Adrenal gland (tissue), 12 donors: ENCODE data around the gene LSMEM2. TPM values are rescaled to one million over a fixed set of nuclear protein-coding genes. Genes with fewer than 3 reads are reported as not detected.

Experiments
- DNase-seq, 7 donors: peaks; one replicate each; pipeline ENCODE4 v3.0.0-alpha.2; 2019 to 2020
- H3K27ac ChIP-seq, 5 donors: fragments of 200-600 bp; sonication (generic) in 4 of 5; 1 replicate in 3 of 5; 2 replicates in 2 of 5; pipeline versions ENCODE4 v1.5.1 to v1.8.0; 2016 to 2020; ENCODE audit warnings: mild to moderate bottlenecking in 1 of 5
- H3K27me3 ChIP-seq: fragments of 200-600 bp; 2 replicates; pipeline ENCODE4 v1.8.0; 2021
- H3K36me3 ChIP-seq, 2 donors: fragments of 200-600 bp; replicated peaks in 1 of 2; 1 replicate in 1 of 2; 2 replicates in 1 of 2; pipeline versions ENCODE4 v1.5.1 to v1.8.0; 2018 to 2022
- H3K4me1 ChIP-seq, 2 donors: fragments of 200-600 bp; replicated peaks in 1 of 2; 1 replicate in 1 of 2; 2 replicates in 1 of 2; pipeline versions ENCODE4 v1.5.1 to v1.8.0; 2018 to 2021
- H3K4me3 ChIP-seq, 4 donors: fragments of 200-600 bp; sonication (generic) in 3 of 4; one replicate each; pipeline ENCODE4 v1.5.1; 2016 to 2018
- H3K9me3 ChIP-seq, 3 donors: fragments of 200-600 bp; sonication (generic) in 1 of 3; replicated peaks in 1 of 3; 1 replicate in 2 of 3; 2 replicates in 1 of 3; pipeline versions ENCODE4 v1.5.1 to v1.8.0; 2016 to 2021
- POLR2A ChIP-seq, 2 donors: fragments of 450-650 bp; IDR thresholded peaks; one replicate each; pipeline ENCODE4 v1.6.1; 2017; ENCODE audit warnings: antibody characterized with exemption in 2 of 2, mild to moderate bottlenecking in 2 of 2, moderate library complexity in 1 of 2
- WGBS, 4 donors: extraction: QIAGEN DNeasy Blood & Tissue Kit in 2 of 4; methylation state at CpG; one replicate each; pipeline versions ENCODE4 v1.1.5 to v1.1.7; 2013 to 2017; 5-methylcytosine and 5-hydroxymethylcytosine counted together
- intact Hi-C, 2 donors: fragments of 100-400 bp; cut with DNase I; formaldehyde crosslinking; loops; one replicate each; pipeline versions ENCODE4 v1.14.1 to v1.15.0; 2022 to 2023
- polyA plus RNA-seq, 3 donors: library from polyadenylated mRNA; stranded (reverse); fragments of 200-250 nt in 2 of 3; fragments of 350-450 nt in 1 of 3; fragmentation: Illumina TruSeq in 1 of 3; extraction: RNeasy Lipid Tissue Mini Kit (QIAGEN cat#74804) in 1 of 3; gene quantifications; one replicate each; pipeline ENCODE4 v1.2.3, GENCODE V29; 2013 to 2014
- total RNA-seq, 9 donors: library from RNA; depleted of rRNA in 4 of 9; stranded (reverse); fragments of >200 nt in 4 of 9; fragments of 120-200 nt in 1 of 9; fragmentation: NEBNext Ultra II Directional in 1 of 9; extraction: Animal tissue kit (Norgen Biotek cat#: 25700) in 1 of 9; gene quantifications; one replicate each; pipeline versions ENCODE4 v1.1.0 to v1.2.4, GENCODE V29; 2013 to 2023
- TF ChIP-seq, protein P1 (sequence below), 6 experiments: fragments of 450-650 bp in 4 of 6; fragments of 200-600 bp in 2 of 6; sonication (generic) in 1 of 6; IDR thresholded peaks; 1 replicate in 5 of 6; 2 replicates in 1 of 6; pipeline versions ENCODE4 v1.5.1 to v1.8.0; 2016 to 2021; ENCODE audit warnings: antibody characterized with exemption in 6 of 6, mild to moderate bottlenecking in 2 of 6, moderate library complexity in 1 of 6
- donor health status: healthy with polysubstance abuse.
- donor health status: Bipolar disorder and iron deficiency.
- donor health status: DM: yes; HTN: yes; CAD: no.
- donor health status: DM: no; HTN: no; CAD: no.
- donor health status: DM: no; HTN: no; CAD: no.
- donor health status: DM: yes; HTN: yes; CAD: no.

The LSMEM2 gene
- total and polyA plus RNA-seq, 12 donors: 0.09 to 0.76 (median 0.47) TPM; not detected in 5

DNA sequence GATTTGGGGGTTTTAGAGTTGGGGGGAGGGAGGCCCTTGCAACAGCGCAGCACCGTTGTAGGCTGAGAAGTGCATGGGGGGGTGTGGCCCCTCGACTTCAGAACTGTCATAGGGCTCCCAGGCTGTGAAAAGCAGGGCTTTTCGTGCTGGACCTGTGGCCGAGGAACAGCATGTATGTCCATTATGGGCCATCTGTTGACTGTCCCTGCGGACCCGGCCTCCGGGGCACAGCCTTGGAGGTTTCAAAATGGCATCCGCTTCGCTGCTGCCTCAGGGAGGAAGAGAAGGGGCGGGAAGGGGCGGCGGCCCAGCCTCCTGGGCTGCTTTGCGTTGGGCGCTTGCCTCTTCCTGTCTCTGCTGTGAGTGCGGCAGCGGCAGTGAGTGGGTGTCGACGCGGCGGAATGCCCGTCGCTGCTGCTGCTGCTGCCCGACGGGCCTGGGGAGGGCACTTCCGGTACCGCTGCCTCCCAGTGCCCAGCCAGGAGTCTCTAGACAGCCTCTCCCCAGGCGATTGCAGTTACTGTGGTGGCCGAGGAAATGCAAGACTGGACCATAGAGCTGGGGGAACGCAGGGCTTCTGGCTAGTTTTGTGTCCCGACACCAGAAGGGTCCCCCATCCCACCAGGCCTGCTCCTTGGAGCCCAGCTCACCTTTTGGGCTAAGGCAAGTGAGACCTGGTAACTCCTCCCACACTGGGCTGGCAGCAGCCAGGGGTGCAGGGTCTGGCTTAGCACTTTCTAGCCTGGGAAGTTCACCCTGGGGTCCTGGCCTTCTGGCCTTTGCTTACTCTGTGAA lies 40.9 kb upstream of the LSMEM2 start:
- peak overlapping the region; percentile 80 to 96 (median 86) for H3K27ac ChIP-seq
- H3K9me3 ChIP-seq: no peaks in the 10 kb centered on the region
- peaks cover 26 to 51% of the 10 kb centered on the region in 2 donors for H3K4me1 ChIP-seq
- intact Hi-C loops: no loop called here
- 1 to 4% (median 1%) methylated on average over 5 to 31 of the region's 31 CpGs; no CpG with 5 or more reads in 1 of the 4 donors for WGBS, 4 donors
- TF ChIP-seq POLR2A (IDR thresholded peaks at IDR 0.05): peak in 1 of 2 donors; percentile 92
- TF ChIP-seq, protein P1, sequence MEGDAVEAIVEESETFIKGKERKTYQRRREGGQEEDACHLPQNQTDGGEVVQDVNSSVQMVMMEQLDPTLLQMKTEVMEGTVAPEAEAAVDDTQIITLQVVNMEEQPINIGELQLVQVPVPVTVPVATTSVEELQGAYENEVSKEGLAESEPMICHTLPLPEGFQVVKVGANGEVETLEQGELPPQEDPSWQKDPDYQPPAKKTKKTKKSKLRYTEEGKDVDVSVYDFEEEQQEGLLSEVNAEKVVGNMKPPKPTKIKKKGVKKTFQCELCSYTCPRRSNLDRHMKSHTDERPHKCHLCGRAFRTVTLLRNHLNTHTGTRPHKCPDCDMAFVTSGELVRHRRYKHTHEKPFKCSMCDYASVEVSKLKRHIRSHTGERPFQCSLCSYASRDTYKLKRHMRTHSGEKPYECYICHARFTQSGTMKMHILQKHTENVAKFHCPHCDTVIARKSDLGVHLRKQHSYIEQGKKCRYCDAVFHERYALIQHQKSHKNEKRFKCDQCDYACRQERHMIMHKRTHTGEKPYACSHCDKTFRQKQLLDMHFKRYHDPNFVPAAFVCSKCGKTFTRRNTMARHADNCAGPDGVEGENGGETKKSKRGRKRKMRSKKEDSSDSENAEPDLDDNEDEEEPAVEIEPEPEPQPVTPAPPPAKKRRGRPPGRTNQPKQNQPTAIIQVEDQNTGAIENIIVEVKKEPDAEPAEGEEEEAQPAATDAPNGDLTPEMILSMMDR (IDR thresholded peaks at IDR 0.05): peak in 1 of 6 experiments; percentile 6
- no peaks in the 10 kb centered on the region for H3K27me3 ChIP-seq
- no peaks in the 10 kb centered on the region for H3K36me3 ChIP-seq
- DNase-seq: peak; percentile 75 to 94 (median 89)
- peak overlapping the region; percentile 16 to 84 (median 68) for H3K4me3 ChIP-seq

DNA sequence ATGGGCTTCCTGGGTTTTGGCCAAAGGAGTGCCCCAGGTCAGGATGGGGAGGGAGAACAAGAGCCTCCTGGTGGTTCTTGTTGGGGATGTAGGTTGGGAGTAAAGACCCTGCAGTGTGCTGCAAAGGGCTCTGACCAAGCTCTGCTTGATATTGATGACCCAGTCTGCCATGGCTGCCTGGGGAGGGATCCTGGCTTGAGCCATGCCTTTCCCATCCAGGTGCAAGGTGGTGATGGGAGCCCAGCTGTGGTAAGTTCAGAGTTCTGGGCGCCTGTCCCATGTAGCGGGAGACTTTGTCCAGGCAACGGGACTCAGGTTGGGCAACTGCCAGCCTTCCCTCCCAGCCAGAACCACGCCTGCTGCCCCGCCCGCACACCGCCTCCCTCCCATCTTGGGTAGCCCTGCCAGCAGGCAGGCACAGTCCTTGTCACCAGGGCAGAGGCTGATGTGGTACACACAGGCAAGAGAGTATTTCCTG lies 40.3 kb upstream of the LSMEM2 start:
- Histone ChIP-seq H3K9me3 (no peaks in the 10 kb centered on the region), H3K4me3 (peak overlapping the region in 2 of 4 donors; percentile 65 to 71), H3K4me1 (peaks cover 29 to 58% of the 10 kb centered on the region in 2 donors), H3K27ac (peak overlapping the region; percentile 80 to 96 (median 86)), H3K36me3 (no peaks in the 10 kb centered on the region), H3K27me3 (no peaks in the 10 kb centered on the region)
- no peak for TF ChIP-seq POLR2A (IDR thresholded peaks at IDR 0.05)
- TF ChIP-seq, protein P1 (IDR thresholded peaks at IDR 0.05): peak in 1 of 6 experiments; percentile 5
- intact Hi-C loops: no loop called here
- 2 to 19% (median 15%) methylated on average over 6 to 7 of the region's 7 CpGs; no CpG with 5 or more reads in 1 of the 4 donors for WGBS, 4 donors
- peak; percentile 89 to 96 (median 95) for DNase-seq

DNA sequence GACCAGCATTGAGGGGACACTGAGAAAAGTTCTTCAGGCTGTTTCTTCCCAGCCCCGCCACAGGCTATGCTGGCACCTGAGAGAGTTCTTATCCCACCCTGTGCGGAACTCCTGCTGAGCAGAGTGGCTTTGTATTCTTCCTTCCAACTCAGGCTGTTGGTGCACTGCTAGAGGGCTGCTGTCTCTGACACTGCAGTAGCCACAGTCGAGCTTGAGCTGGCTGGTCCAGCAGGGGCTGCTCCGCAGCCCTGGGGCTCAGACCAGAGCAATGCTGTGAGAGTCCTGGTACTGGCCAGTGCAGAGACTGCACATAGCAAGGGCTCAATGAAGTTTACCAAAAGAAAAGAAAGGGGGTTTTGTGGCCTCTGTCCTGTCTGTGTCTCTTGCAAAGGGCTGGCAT lies 39.2 kb upstream of the LSMEM2 start:
- Histone ChIP-seq H3K4me3 (no peak overlapping the region), H3K27me3 (no peaks in the 10 kb centered on the region), H3K4me1 (peaks cover 31 to 68% of the 10 kb centered on the region in 2 donors), H3K36me3 (no peaks in the 10 kb centered on the region), H3K27ac (peak overlapping the region in 3 of 5 donors; percentile 52 to 96 (median 86)), H3K9me3 (no peaks in the 10 kb centered on the region)
- TF ChIP-seq, protein P1 (IDR thresholded peaks at IDR 0.05): no peak
- no peak for TF ChIP-seq POLR2A (IDR thresholded peaks at IDR 0.05)
- no peak for DNase-seq
- 70 to 100% (median 81%) methylated on average over 1 to 4 of the region's 4 CpGs for WGBS, 4 donors
- intact Hi-C loops: no loop called here

DNA sequence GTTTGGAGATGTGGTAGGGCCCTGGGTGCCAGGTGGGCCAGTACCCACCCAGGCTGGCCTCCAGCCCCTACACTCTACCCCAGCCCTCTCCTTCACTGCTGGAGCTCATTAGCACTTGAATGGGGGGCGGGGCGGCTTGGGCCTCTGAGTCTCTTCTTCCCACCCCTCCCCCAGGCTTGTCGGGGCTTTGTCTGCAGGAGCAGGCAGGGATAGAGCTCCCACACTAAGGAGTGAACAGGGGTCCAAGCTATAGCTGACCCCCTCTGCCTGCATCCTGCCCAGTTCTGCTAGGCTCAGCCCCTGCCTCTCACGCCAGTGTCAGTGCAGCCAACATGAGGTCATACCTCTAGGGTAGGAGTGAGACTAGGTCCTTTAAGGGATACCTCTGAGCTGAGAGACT lies 37.7 kb upstream of the LSMEM2 start:
- intact Hi-C loops: no loop called here
- no peaks in the 10 kb centered on the region for H3K9me3 ChIP-seq
- H3K4me1 ChIP-seq: peaks cover 42 to 79% of the 10 kb centered on the region in 2 donors
- H3K27ac ChIP-seq: peak overlapping the region in 3 of 5 donors; percentile 3 to 92 (median 86)
- TF ChIP-seq POLR2A (IDR thresholded peaks at IDR 0.05): no peak
- TF ChIP-seq, protein P1 (IDR thresholded peaks at IDR 0.05): no peak
- 69 to 100% (median 78%) methylated on average over 1 to 4 of the region's 4 CpGs for WGBS, 4 donors
- no peaks in the 10 kb centered on the region for H3K27me3 ChIP-seq
- no peak overlapping the region for H3K4me3 ChIP-seq
- H3K36me3 ChIP-seq: no peaks in the 10 kb centered on the region
- no peak for DNase-seq
